DOHH2 (cell line): ENCODE results near the gene RAB32.

Experiments used
- H3F3A ChIP-seq: fragments of 200-600 bp; sonication (generic), shearing (Covaris generic); 2 replicates; pipeline ENCODE4 v1.6.0; 2016; ENCODE audit warnings: antibody characterized with exemption, mild to moderate bottlenecking; ENCODE audit not compliant: control insufficient read depth, insufficient read depth
- H3K27ac ChIP-seq: fragments of 200-600 bp; sonication (generic); 2 replicates; pipeline ENCODE4 v1.5.1; 2014; ENCODE audit warnings: low read depth, mild to moderate bottlenecking, low read length, moderate library complexity
- H3K27me3 ChIP-seq: fragments of 200-600 bp; sonication (generic); 2 replicates; pipeline ENCODE4 v1.6.1; 2014; ENCODE audit warnings: mild to moderate bottlenecking, low read length, mixed read lengths; ENCODE audit not compliant: control insufficient read depth
- H3K36me3 ChIP-seq: fragments of 200-600 bp; sonication (generic); 2 replicates; pipeline ENCODE4 v1.6.1; 2014; ENCODE audit warnings: mild to moderate bottlenecking, low read length, moderate library complexity, mixed read lengths; ENCODE audit not compliant: control insufficient read depth
- H3K4me1 ChIP-seq: fragments of 200-600 bp; sonication (generic); 2 replicates; pipeline ENCODE4 v1.6.1; 2014; ENCODE audit warnings: mild to moderate bottlenecking, low read length, mixed read lengths; ENCODE audit not compliant: control insufficient read depth
- H3K4me2 ChIP-seq: fragments of 200-600 bp; sonication (generic); 2 replicates; pipeline ENCODE4 v1.6.0; 2014; ENCODE audit warnings: mild to moderate bottlenecking, low read length, moderate library complexity
- H3K4me3 ChIP-seq: fragments of 200-600 bp; sonication (generic); 2 replicates; pipeline ENCODE4 v1.5.1; 2014; ENCODE audit warnings: mild to moderate bottlenecking, low read length, mixed read lengths
- H3K79me2 ChIP-seq: fragments of 200-600 bp; sonication (generic); 2 replicates; pipeline ENCODE4 v1.6.1; 2014; ENCODE audit warnings: mild to moderate bottlenecking, low read length, mixed read lengths; ENCODE audit not compliant: control insufficient read depth
- H3K9me2 ChIP-seq: fragments of 200-600 bp; sonication (generic); replicated peaks from 2 replicates; pipeline ENCODE4 v1.6.1; 2014; ENCODE audit warnings: mild to moderate bottlenecking, low read length, mixed read lengths; ENCODE audit not compliant: control insufficient read depth
- H3K9me3 ChIP-seq: fragments of 200-600 bp; sonication (generic); 2 replicates; pipeline ENCODE4 v1.6.1; 2014; ENCODE audit warnings: antibody characterized with exemption, low read length, mixed read lengths; ENCODE audit not compliant: control insufficient read depth, insufficient read depth
- H4K20me1 ChIP-seq: fragments of 200-600 bp; sonication (generic); 2 replicates; pipeline ENCODE4 v1.6.0; 2014; ENCODE audit warnings: low read depth, mild to moderate bottlenecking, antibody characterized with exemption, low read length, moderate library complexity; ENCODE audit not compliant: control insufficient read depth, insufficient read depth
- EZH2phosphoT487 ChIP-seq: fragments of 200-600 bp; sonication (generic); IDR thresholded peaks from 2 replicates; pipeline ENCODE4 v1.6.1; 2017; ENCODE audit warnings: borderline replicate concordance, mild to moderate bottlenecking, antibody characterized with exemption, low read length, moderate library complexity, mixed read lengths
- TF ChIP-seq, protein P1 (sequence below): fragments of 200-600 bp; sonication (generic); IDR thresholded peaks from one replicate; pipeline ENCODE4 v1.5.1; 2014; ENCODE audit warnings: antibody characterized with exemption, mild to moderate bottlenecking, low read depth, low read length; ENCODE audit not compliant: poor library complexity, severe bottlenecking

Gene RAB32

DNA sequence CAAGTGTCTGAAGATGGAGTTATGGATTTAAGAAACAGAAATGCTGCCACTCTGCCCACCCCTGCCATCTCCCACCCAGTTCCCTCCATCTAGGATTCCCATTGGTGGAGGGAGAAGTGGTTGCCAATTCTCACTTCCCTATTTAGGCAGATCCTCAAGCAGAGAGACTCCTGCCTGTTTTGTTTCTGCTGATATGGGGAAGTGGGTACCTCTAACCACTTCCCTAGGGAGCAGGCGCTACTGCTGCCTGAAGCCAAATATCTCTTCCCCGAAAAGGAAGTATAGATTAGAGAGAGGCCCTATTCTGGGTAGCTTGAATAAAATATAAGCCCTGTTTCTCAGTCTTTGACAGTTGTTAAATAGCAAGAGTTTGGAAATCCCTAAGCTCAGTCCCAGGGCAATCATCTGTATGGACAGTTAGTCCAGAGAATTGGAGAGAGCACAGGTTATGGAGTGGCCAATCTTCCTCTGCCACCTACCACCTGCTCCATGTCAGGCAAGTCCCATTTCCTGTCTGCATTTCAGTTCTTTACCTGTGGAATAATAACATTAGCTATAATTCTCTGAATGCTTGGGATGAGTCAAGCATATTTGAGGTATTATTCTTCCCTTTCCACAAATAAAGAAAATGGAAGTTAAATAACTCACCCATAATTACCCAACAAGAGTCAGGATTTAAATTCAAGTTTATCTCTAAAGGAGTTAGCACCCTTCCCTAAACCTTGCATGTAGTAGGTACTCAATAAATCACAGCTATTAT, 52.5 kb downstream of the RAB32 start:
- no peak for TF ChIP-seq EZH2phosphoT487
- TF ChIP-seq, protein P1, sequence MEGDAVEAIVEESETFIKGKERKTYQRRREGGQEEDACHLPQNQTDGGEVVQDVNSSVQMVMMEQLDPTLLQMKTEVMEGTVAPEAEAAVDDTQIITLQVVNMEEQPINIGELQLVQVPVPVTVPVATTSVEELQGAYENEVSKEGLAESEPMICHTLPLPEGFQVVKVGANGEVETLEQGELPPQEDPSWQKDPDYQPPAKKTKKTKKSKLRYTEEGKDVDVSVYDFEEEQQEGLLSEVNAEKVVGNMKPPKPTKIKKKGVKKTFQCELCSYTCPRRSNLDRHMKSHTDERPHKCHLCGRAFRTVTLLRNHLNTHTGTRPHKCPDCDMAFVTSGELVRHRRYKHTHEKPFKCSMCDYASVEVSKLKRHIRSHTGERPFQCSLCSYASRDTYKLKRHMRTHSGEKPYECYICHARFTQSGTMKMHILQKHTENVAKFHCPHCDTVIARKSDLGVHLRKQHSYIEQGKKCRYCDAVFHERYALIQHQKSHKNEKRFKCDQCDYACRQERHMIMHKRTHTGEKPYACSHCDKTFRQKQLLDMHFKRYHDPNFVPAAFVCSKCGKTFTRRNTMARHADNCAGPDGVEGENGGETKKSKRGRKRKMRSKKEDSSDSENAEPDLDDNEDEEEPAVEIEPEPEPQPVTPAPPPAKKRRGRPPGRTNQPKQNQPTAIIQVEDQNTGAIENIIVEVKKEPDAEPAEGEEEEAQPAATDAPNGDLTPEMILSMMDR, result no peak
- H3K79me2 ChIP-seq, result no peaks in the 10 kb centered on the region
- H3F3A ChIP-seq, result no peaks in the 10 kb centered on the region
- no peak overlapping the region for H3K4me3 ChIP-seq
- peaks cover 4% of the 10 kb centered on the region for H3K4me1 ChIP-seq
- H3K27ac ChIP-seq, result no peak overlapping the region
- H3K27me3 ChIP-seq, result no peaks in the 10 kb centered on the region
- no peaks in the 10 kb centered on the region for H3K9me2 ChIP-seq
- H3K4me2 ChIP-seq, result no peak overlapping the region
- H3K9me3 ChIP-seq, result no peaks in the 10 kb centered on the region
- H3K36me3 ChIP-seq, result no peaks in the 10 kb centered on the region
- no peaks in the 10 kb centered on the region for H4K20me1 ChIP-seq

DNA sequence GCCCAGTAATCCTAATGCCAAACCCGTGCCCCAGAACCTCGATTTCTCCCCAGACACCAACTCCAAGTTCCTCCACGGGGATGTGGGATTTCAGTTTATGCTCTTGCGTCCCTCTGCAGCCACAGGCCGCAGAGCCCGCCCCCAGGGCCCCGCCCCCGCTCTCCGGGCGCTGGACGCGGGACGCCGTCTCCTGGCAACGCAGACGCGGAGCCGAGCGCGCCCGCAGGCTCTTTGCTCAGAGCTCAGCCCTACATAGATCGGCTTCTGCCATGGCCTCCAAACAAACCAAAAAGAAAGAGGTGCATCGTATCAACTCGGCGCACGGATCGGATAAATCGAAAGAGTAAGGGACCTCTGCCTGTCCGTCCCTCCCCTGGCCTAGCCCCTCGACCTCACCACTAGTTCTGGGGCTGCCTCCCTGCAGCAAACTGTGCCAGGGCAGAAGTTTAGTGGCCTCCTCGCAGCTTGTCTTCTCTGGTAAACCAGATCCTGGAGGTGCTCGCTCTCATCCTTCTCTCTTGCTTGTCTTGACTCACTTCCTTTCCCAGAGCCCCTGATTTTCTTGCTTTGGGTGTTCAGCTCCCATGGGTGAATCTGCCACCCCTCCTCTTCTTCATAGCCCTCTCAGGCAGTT, 55.3 kb downstream of the RAB32 start, which contains the start of gene ADGB:
Gene ADGB, plus strand, starts transcription at position 201 of the 634 bp plus-strand sequence. Its CDS starts 69 bp downstream, at position 270.
- no peaks in the 10 kb centered on the region for H3K9me2 ChIP-seq
- H3K27ac ChIP-seq, result no peak within 1 kb of the TSS
- peaks cover 4% of the 10 kb centered on the region for H3K4me1 ChIP-seq
- no peaks in the 10 kb centered on the region for H3F3A ChIP-seq
- H3K9me3 ChIP-seq, result no peaks in the 10 kb centered on the region
- H4K20me1 ChIP-seq, result no peaks in the 10 kb centered on the region
- no peak for TF ChIP-seq EZH2phosphoT487
- TF ChIP-seq, protein P1, result no peak
- H3K4me3 ChIP-seq, result no peak within 1 kb of the TSS
- H3K27me3 ChIP-seq, result no peaks in the 10 kb centered on the region
- no peak within 1 kb of the TSS for H3K4me2 ChIP-seq
- no peaks in the 10 kb centered on the region for H3K36me3 ChIP-seq
- no peaks in the 10 kb centered on the region for H3K79me2 ChIP-seq

DNA sequence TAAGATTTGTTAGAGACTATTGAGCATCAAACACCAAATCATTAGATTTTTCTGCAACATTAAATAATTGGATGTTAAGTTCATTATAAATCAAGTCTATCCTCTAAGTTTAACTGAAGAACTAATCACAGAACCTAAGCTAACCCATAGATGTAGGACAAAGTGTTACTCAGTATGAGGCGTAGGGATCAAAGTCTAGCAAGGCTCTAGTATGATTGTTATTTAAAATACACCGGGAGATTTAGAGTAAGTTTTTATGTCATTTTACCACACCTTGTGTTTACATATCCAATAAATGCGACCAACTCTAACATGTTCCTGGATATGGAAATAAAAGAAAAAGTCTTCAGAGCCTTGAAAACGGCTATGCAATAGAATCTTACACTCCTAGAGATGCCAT, 57.7 kb downstream of the RAB32 start:
- H4K20me1 ChIP-seq, result no peaks in the 10 kb centered on the region
- H3K36me3 ChIP-seq, result no peaks in the 10 kb centered on the region
- H3K27ac ChIP-seq, result no peak overlapping the region
- H3K27me3 ChIP-seq, result no peaks in the 10 kb centered on the region
- no peak overlapping the region for H3K4me2 ChIP-seq
- H3K9me3 ChIP-seq, result no peaks in the 10 kb centered on the region
- no peaks in the 10 kb centered on the region for H3F3A ChIP-seq
- TF ChIP-seq, protein P1, result no peak
- TF ChIP-seq EZH2phosphoT487, result no peak
- H3K9me2 ChIP-seq, result no peaks in the 10 kb centered on the region
- no peaks in the 10 kb centered on the region for H3K4me1 ChIP-seq
- no peaks in the 10 kb centered on the region for H3K79me2 ChIP-seq
- no peak overlapping the region for H3K4me3 ChIP-seq
